Fibroblast of upper back skin (primary cell): Measurements from ENCODE around the gene SEBOX.

Experiments
- DNase-seq: peaks from one replicate; pipeline ENCODE4 v3.0.0-alpha.2; 2013

Gene SEBOX

GRCh38 chr17:28338056-28338768, 26.8 kb downstream of the SEBOX start:
- peak; percentile 72 for DNase-seq

GRCh38 chr17:28335959-28336871, 28.8 kb downstream of the SEBOX start:
- DNase-seq: peak; percentile 89

GRCh38 chr17:28335201-28335958, 29.6 kb downstream of the SEBOX start, which contains the start of the genes IFT20 and TNFAIP1:
Gene IFT20, minus strand, starts transcription at chr17:28335472. Its CDS starts 3,487 bp downstream, at chr17:28331985.
Gene TNFAIP1, plus strand, starts transcription at chr17:28335761. Its CDS starts 3,761 bp downstream, at chr17:28339522.
- peak; percentile 100 for DNase-seq

- no peak for DNase-seq
Observed at GRCh38 chr17:28334666-28335200, 30.3 kb downstream of the SEBOX start.

- no peak for DNase-seq
Observed at GRCh38 chr17:28334171-28334570, 30.8 kb downstream of the SEBOX start.

- no peak for DNase-seq
Observed at GRCh38 chr17:28333083-28333746, 31.8 kb downstream of the SEBOX start.

- DNase-seq: no peak
Observed at GRCh38 chr17:28331891-28332420, 33.0 kb downstream of the SEBOX start.

GRCh38 chr17:28330671-28331070, 34.3 kb downstream of the SEBOX start:
- DNase-seq: no peak

- DNase-seq: peak; percentile 45
Observed at GRCh38 chr17:28328325-28328724, 36.7 kb downstream of the SEBOX start.

GRCh38 chr17:28327709-28328108, 37.3 kb downstream of the SEBOX start:
- no peak for DNase-seq

GRCh38 chr17:28327031-28327607, 37.9 kb downstream of the SEBOX start:
- DNase-seq: no peak

- no peak for DNase-seq
Observed at GRCh38 chr17:28326114-28326513, 38.9 kb downstream of the SEBOX start.

- no peak for DNase-seq
Observed at GRCh38 chr17:28325211-28325610, 39.8 kb downstream of the SEBOX start.

- no peak for DNase-seq
Observed at GRCh38 chr17:28324781-28325180, 40.2 kb downstream of the SEBOX start.

GRCh38 chr17:28324267-28324745, 40.7 kb downstream of the SEBOX start:
- DNase-seq: no peak

GRCh38 chr17:28320215-28321061, 44.6 kb downstream of the SEBOX start:
- no peak for DNase-seq

GRCh38 chr17:28319598-28319935, 45.4 kb downstream of the SEBOX start:
- DNase-seq: no peak

GRCh38 chr17:28318759-28319597, 46.0 kb downstream of the SEBOX start, which contains the start of gene TMEM97:
Gene TMEM97, plus strand, starts transcription at chr17:28319200. Its CDS starts 40 bp downstream, at chr17:28319240.
- DNase-seq: peak; percentile 96
